Measurements from ENCODE around the gene ELFN1. TPM values are rescaled to one million over a fixed set of nuclear protein-coding genes. Genes with fewer than 3 reads are reported as not detected.

The ELFN1 gene
- polyA plus RNA-seq, 1 of the 3 experiments (the other 2 are of a cell fraction), result 0.05 TPM

DNA sequence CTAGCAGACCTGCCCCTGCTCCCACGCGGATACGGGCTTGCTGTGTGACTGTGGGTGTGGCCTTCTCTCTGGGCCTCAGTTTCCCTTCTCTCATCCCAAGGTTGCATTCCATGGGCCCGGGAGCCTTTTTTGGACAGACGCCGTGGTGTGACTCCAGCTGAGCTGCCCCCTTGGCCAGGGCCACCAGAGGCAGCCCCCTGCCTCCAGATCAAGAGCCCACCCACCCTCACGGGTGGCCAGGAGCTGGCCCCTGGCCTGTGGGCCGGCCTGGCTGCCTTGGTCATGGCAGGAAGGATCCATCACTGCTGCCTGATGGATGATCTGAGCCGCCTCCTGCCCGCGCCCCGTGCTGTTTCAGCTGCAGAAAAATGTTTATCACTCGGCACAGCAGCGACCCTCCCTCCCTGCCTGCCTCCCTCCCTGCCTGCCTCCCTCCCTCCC, 27.8 kb upstream of the ELFN1 start:
- Histone ChIP-seq H4K20me1 (ENCODE audit: insufficient read depth) (no peaks in the 10 kb centered on the region), H3K9me2 (no peaks in the 10 kb centered on the region), H3K79me2 (ENCODE audit: insufficient read depth) (no peaks in the 10 kb centered on the region), H2AFZ (ENCODE audit: low read depth) (no peak overlapping the region), H3K4me1 (ENCODE audit: control insufficient read depth in 1 of 2, insufficient read depth in 2 of 2, low read depth in 1 of 2, low read length in 1 of 2) (peaks cover 0 to 74% of the 10 kb centered on the region in 2 experiments; a peak in 1 of 4 replicates), H3K9me3 (peaks cover 3% of the 10 kb centered on the region; the same call in 1 of the 2 replicates), H3K9ac (no peak overlapping the region), H3K4me3 (ENCODE audit: low read depth in 2 of 2, low read length in 1 of 2) (no peak overlapping the region), H3K27ac (ENCODE audit: low read depth in 2 of 2, low read length in 1 of 2) (peak overlapping the region in 1 of 2 experiments; percentile 99; a peak in 2 of 4 replicates), H3F3A (replicated peaks; ENCODE audit: insufficient read depth) (no peaks in the 10 kb centered on the region), H3K27me3 (ENCODE audit: insufficient read depth) (0 out of 2 replicates have a peak, but pooled peaks cover 13% of the 10 kb centered on the region), H3K36me3 (replicated peaks in 1 of 2; ENCODE audit: control insufficient read depth in 1 of 2, insufficient read depth in 2 of 2, low read length in 1 of 2) (no peaks in the 10 kb centered on the region), H3K4me2 (no peak overlapping the region)
- ChIA-PET CTCF (interaction anchor here (0.6 to 2.8 kb wide), 3 partner anchors 21 to 59 kb away, joined by 4 to 16 read pairs (median 4); no protein-coding TSS in a partner anchor), POLR2A (no interaction called here)
- WGBS (ENCODE audit: low lambda C conversion rate), result 40% methylated on average over 9 of the region's 14 CpGs
- DNase-seq, result no peak
- TF ChIP-seq TAF1 (IDR thresholded peaks at IDR 0.05; ENCODE audit: borderline replicate concordance, low read depth, low read length), result no peak
- TF ChIP-seq ELF1 (IDR thresholded peaks at IDR 0.05), result no peak
- no peak for TF ChIP-seq GATA2 (CRISPR knock-in tag; IDR thresholded peaks at IDR 0.05)
- no peak for TF ChIP-seq EZH2phosphoT487 (IDR thresholded peaks at IDR 0.05; ENCODE audit: borderline replicate concordance, low read depth)
- no peak for TF ChIP-seq FOXJ3 (CRISPR knock-in tag; IDR thresholded peaks at IDR 0.05)
- no peak for TF ChIP-seq YY1 (IDR thresholded peaks at IDR 0.05; ENCODE audit: low read depth)
- TF ChIP-seq FOXM1 (IDR thresholded peaks at IDR 0.05; ENCODE audit: low read depth), result no peak
- no peak for TF ChIP-seq JUND (IDR thresholded peaks at IDR 0.05)
- TF ChIP-seq TCF12 (IDR thresholded peaks at IDR 0.05), result no peak
- no peak for TF ChIP-seq RAD21 (IDR thresholded peaks at IDR 0.05; ENCODE audit: low read length)
- TF ChIP-seq, protein P1, sequence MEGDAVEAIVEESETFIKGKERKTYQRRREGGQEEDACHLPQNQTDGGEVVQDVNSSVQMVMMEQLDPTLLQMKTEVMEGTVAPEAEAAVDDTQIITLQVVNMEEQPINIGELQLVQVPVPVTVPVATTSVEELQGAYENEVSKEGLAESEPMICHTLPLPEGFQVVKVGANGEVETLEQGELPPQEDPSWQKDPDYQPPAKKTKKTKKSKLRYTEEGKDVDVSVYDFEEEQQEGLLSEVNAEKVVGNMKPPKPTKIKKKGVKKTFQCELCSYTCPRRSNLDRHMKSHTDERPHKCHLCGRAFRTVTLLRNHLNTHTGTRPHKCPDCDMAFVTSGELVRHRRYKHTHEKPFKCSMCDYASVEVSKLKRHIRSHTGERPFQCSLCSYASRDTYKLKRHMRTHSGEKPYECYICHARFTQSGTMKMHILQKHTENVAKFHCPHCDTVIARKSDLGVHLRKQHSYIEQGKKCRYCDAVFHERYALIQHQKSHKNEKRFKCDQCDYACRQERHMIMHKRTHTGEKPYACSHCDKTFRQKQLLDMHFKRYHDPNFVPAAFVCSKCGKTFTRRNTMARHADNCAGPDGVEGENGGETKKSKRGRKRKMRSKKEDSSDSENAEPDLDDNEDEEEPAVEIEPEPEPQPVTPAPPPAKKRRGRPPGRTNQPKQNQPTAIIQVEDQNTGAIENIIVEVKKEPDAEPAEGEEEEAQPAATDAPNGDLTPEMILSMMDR (IDR thresholded peaks at IDR 0.05), result no peak
- TF ChIP-seq EP300 (IDR thresholded peaks at IDR 0.05; ENCODE audit: borderline replicate concordance in 1 of 2, low read depth in 1 of 2, low read length in 1 of 2), result no peak
- no peak for TF ChIP-seq RCOR1 (IDR thresholded peaks at IDR 0.05; ENCODE audit: low read length)
- TF ChIP-seq, protein P2, sequence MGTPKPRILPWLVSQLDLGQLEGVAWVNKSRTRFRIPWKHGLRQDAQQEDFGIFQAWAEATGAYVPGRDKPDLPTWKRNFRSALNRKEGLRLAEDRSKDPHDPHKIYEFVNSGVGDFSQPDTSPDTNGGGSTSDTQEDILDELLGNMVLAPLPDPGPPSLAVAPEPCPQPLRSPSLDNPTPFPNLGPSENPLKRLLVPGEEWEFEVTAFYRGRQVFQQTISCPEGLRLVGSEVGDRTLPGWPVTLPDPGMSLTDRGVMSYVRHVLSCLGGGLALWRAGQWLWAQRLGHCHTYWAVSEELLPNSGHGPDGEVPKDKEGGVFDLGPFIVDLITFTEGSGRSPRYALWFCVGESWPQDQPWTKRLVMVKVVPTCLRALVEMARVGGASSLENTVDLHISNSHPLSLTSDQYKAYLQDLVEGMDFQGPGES (IDR thresholded peaks at IDR 0.05; ENCODE audit: low read depth, low read length), result no peak
- no peak for TF ChIP-seq SIN3A (IDR thresholded peaks at IDR 0.05; ENCODE audit: borderline replicate concordance, low read depth, low read length)
- TF ChIP-seq RFX5 (IDR thresholded peaks at IDR 0.05; ENCODE audit: low read length), result no peak
- TF ChIP-seq CHD2 (IDR thresholded peaks at IDR 0.05; ENCODE audit: low read length, partially characterized antibody), result no peak
- TF ChIP-seq POLR2AphosphoS5 (IDR thresholded peaks at IDR 0.05; ENCODE audit: low read depth, low read length), result no peak
- TF ChIP-seq, protein P3, sequence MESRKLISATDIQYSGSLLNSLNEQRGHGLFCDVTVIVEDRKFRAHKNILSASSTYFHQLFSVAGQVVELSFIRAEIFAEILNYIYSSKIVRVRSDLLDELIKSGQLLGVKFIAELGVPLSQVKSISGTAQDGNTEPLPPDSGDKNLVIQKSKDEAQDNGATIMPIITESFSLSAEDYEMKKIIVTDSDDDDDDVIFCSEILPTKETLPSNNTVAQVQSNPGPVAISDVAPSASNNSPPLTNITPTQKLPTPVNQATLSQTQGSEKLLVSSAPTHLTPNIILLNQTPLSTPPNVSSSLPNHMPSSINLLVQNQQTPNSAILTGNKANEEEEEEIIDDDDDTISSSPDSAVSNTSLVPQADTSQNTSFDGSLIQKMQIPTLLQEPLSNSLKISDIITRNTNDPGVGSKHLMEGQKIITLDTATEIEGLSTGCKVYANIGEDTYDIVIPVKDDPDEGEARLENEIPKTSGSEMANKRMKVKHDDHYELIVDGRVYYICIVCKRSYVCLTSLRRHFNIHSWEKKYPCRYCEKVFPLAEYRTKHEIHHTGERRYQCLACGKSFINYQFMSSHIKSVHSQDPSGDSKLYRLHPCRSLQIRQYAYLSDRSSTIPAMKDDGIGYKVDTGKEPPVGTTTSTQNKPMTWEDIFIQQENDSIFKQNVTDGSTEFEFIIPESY (IDR thresholded peaks at IDR 0.05; ENCODE audit: borderline replicate concordance, low read depth), result no peak
- TF ChIP-seq RXRA (IDR thresholded peaks at IDR 0.05; ENCODE audit: borderline replicate concordance, low read depth), result no peak
